ENCODE results near the gene TMEM117. TPM values are rescaled to one million over a fixed set of nuclear protein-coding genes. Genes with fewer than 3 reads are reported as not detected.

Gene TMEM117
- total RNA-seq, 2 experiments from 2014 or later, result 0.77 to 0.79 TPM

- POLR2A ChIA-PET, result no interaction called here
- Mint-ChIP-seq H3K4me1 (no peaks in the 10 kb centered on the region), H3K9me3 (no peaks in the 10 kb centered on the region), H3K27me3 (no peaks in the 10 kb centered on the region), H3K36me3 (ENCODE audit: low read depth) (no peaks in the 10 kb centered on the region), H3K27ac (no peak overlapping the region), H3K4me3 (no peak overlapping the region)
- CTCF ChIA-PET, result no interaction called here
- DNase-seq, result no peak
Observed at GRCh38 chr12:44307506-44308168, 471.8 kb downstream of the TMEM117 start.

DNA sequence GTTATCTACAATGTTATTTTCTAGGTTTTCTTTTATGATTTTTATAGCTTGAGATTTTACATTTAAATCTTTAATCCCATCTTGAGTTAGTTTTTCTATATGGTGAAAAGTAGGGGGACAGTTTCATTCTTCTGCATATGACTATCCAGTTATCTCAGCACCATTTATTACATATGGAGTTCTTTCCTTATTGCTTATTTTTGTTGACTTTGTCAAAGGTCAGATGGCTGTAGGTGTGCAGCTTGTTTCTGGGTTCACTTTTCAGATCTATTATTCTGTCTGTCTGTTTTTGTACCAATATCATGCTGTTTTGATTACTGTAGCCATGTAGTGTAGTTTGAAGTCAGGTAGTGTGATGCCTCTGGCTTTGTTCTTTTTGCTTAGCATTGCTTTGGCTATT, 477.3 kb downstream of the TMEM117 start:
- DNase-seq, result no peak
- H3K4me1 Mint-ChIP-seq, result no peaks in the 10 kb centered on the region
- no peak overlapping the region for H3K27ac Mint-ChIP-seq
- CTCF ChIA-PET, result no interaction called here
- POLR2A ChIA-PET, result no interaction called here
- no peaks in the 10 kb centered on the region for H3K36me3 Mint-ChIP-seq (ENCODE audit: low read depth)
- no peaks in the 10 kb centered on the region for H3K27me3 Mint-ChIP-seq
- no peaks in the 10 kb centered on the region for H3K9me3 Mint-ChIP-seq
- H3K4me3 Mint-ChIP-seq, result no peak overlapping the region

DNA sequence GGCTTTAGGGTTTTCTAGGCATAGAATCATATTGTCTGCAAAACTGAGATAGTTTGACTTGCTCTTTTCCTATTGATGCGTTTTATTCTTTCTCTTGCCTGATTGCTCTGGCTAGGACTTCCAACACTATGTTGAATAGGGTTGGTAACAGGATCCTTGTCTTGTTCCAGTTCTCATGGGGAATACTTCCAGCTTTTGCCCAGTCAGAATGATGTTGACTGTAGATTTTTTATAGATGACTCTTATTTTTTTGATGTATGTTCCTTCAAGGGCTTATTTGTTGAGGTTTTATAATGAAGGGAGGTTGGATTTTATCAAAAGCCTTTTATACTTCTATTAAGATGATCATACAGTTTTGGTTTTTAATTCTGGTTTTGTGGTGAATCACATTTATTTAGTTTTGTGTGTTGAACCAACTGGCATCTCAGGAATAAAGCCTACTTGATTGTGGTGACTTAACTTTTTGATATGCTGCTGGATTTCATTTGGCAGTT, 478.2 kb downstream of the TMEM117 start:
- ChIA-PET POLR2A (no interaction called here), CTCF (no interaction called here)
- no peaks in the 10 kb centered on the region for H3K9me3 Mint-ChIP-seq

DNA sequence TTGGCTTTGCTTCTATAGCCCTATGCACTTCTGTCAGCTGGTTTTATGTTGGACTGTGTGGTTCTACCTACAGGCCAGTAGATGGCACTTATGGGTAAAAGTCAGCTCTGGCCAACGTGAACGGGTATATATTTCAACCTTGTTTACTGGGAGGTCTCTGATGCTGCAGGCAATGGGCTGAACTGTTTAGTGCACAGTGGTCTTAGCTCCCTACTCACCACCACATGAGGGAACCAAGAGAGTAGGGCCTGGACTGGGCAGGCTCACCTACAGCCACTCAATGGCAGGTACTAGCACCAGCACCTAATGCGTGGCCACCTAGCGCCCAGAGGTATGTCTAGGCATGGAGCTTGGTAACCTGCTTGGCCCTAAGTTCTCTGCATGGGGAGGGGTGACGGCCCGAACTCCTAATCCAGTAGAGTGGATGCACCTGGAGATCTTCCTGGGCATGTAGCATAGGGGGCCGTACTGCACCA, 481.8 kb downstream of the TMEM117 start:
- DNase-seq, result peak; percentile 7
- no peak overlapping the region for H3K4me3 Mint-ChIP-seq
- no peaks in the 10 kb centered on the region for H3K36me3 Mint-ChIP-seq (ENCODE audit: low read depth)
- no peaks in the 10 kb centered on the region for H3K27me3 Mint-ChIP-seq
- ChIA-PET CTCF (interaction anchor here (0.5 to 1.6 kb wide), 2 partner anchors 16 to 1899 kb away, joined by 3 read pairs; no protein-coding TSS in a partner anchor), POLR2A (no interaction called here)
- no peak overlapping the region for H3K27ac Mint-ChIP-seq
- no peaks in the 10 kb centered on the region for H3K9me3 Mint-ChIP-seq
- H3K4me1 Mint-ChIP-seq, result no peaks in the 10 kb centered on the region

More for the DNA sequence above, 478.2 kb downstream of the TMEM117 start:
- Mint-ChIP-seq H3K4me1 (no peaks in the 10 kb centered on the region), H3K27me3 (no peaks in the 10 kb centered on the region), H3K36me3 (ENCODE audit: low read depth) (no peaks in the 10 kb centered on the region), H3K4me3 (no peak overlapping the region), H3K27ac (no peak overlapping the region)
- no peak for DNase-seq

DNA sequence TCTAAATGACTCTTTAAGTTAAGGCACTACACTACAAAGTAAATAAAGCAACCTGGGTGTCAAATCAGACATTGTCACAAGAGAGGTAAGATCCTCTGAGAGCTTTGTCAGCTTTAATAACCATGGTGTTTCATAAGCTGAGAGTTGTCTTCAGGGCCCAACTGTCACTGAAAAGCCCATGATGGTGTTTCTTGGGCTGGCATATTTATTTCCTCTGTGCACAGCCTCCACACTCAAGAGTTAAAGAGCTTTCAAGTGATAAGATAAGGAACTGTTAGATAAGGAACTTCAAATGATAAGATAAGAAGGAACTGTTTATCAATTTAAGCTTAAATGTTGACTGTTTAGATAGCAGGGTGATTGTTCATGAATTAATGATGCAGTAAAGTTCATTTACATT, 495.4 kb downstream of the TMEM117 start:
- Mint-ChIP-seq H3K4me3 (no peak overlapping the region), H3K9me3 (peaks cover 10% of the 10 kb centered on the region), H3K4me1 (no peaks in the 10 kb centered on the region), H3K27me3 (no peaks in the 10 kb centered on the region), H3K36me3 (ENCODE audit: low read depth) (no peaks in the 10 kb centered on the region), H3K27ac (no peak overlapping the region)
- CTCF ChIA-PET, result no interaction called here
- POLR2A ChIA-PET, result no interaction called here
- no peak for DNase-seq

GRCh38 chr12:44334347-44334746, 498.5 kb downstream of the TMEM117 start:
- no peaks in the 10 kb centered on the region for H3K27me3 Mint-ChIP-seq
- no peaks in the 10 kb centered on the region for H3K4me1 Mint-ChIP-seq
- peaks cover 10% of the 10 kb centered on the region for H3K9me3 Mint-ChIP-seq
- no peaks in the 10 kb centered on the region for H3K36me3 Mint-ChIP-seq (ENCODE audit: low read depth)
- ChIA-PET POLR2A (no interaction called here), CTCF (interaction anchor here (0.8 kb wide), 1 partner anchor 17 kb away, joined by 3 read pairs; no protein-coding TSS in a partner anchor)
- H3K27ac Mint-ChIP-seq, result no peak overlapping the region
- no peak overlapping the region for H3K4me3 Mint-ChIP-seq
- DNase-seq, result no peak

DNA sequence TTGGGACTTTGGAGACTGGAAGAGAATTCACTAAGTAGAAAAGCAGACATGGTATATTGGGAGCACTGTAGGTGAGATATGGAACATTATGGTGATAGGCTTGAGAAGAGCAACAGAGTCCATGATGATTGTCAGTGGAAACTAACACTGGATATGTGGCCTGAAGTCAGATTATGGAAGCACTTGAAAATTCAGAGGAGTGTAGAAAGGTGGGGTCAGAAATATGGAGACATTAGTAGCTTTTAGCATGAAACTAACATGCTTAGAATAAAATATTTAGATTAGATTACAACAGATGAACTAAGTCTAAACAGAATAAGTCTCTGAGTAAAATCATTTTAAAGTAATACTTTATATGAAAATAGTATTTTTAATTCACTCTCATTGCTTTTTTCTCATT, 499.1 kb downstream of the TMEM117 start:
- CTCF ChIA-PET, result no interaction called here
- H3K27me3 Mint-ChIP-seq, result no peaks in the 10 kb centered on the region

GRCh38 chr12:44336577-44336976, 500.7 kb downstream of the TMEM117 start:
- no peak overlapping the region for H3K4me3 Mint-ChIP-seq
- CTCF ChIA-PET, result interaction anchor here (1.3 kb wide), 1 partner anchor 9 kb away, joined by 3 read pairs; no protein-coding TSS in a partner anchor

More for the DNA sequence above, 499.1 kb downstream of the TMEM117 start:
- peaks cover 10% of the 10 kb centered on the region for H3K9me3 Mint-ChIP-seq
- H3K36me3 Mint-ChIP-seq (ENCODE audit: low read depth), result no peaks in the 10 kb centered on the region
- no peaks in the 10 kb centered on the region for H3K4me1 Mint-ChIP-seq
- DNase-seq, result no peak
- no peak overlapping the region for H3K4me3 Mint-ChIP-seq
- POLR2A ChIA-PET, result no interaction called here
- H3K27ac Mint-ChIP-seq, result no peak overlapping the region

DNA sequence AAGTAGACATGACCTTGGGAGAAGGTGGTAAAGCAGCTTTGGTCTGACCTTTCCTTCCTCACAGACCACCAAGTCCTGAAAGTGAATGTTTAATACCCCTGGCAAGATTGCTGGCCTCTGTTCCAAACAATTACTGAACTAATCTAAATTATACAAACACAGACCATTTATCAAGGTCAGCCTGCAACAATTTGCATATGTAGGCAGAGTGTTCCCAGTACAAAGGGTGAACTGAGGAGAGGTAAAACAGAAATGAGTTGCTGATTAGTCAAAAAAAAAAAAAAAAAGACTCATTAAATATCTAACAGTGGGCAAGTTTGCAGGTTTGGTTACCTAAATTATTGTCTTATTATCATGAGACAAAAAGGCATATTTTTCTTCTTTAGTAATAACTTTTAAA, 506.5 kb downstream of the TMEM117 start:
- Mint-ChIP-seq H3K9me3 (no peaks in the 10 kb centered on the region), H3K4me1 (peaks cover 3% of the 10 kb centered on the region), H3K36me3 (ENCODE audit: low read depth) (no peaks in the 10 kb centered on the region), H3K27ac (no peak overlapping the region), H3K27me3 (no peaks in the 10 kb centered on the region), H3K4me3 (no peak overlapping the region)
- DNase-seq, result no peak
- ChIA-PET POLR2A (no interaction called here), CTCF (interaction anchor here (0.6 kb wide), 1 partner anchor 220 kb away, joined by 3 read pairs; no protein-coding TSS in a partner anchor)

More at GRCh38 chr12:44336577-44336976, 500.7 kb downstream of the TMEM117 start:
- Mint-ChIP-seq H3K36me3 (ENCODE audit: low read depth) (no peaks in the 10 kb centered on the region), H3K4me1 (no peaks in the 10 kb centered on the region), H3K27ac (no peak overlapping the region), H3K9me3 (peaks cover 10% of the 10 kb centered on the region), H3K27me3 (no peaks in the 10 kb centered on the region)
- no peak for DNase-seq
- POLR2A ChIA-PET, result no interaction called here

GRCh38 chr12:44347145-44347544, 511.3 kb downstream of the TMEM117 start:
- POLR2A ChIA-PET, result no interaction called here

GRCh38 chr12:44357494-44357893, 521.6 kb downstream of the TMEM117 start:
- no peak for DNase-seq
- Mint-ChIP-seq H3K27ac (no peak overlapping the region), H3K4me1 (no peaks in the 10 kb centered on the region), H3K4me3 (no peak overlapping the region), H3K9me3 (no peaks in the 10 kb centered on the region), H3K36me3 (ENCODE audit: low read depth) (no peaks in the 10 kb centered on the region), H3K27me3 (no peaks in the 10 kb centered on the region)
- ChIA-PET CTCF (no interaction called here), POLR2A (no interaction called here)

More at GRCh38 chr12:44347145-44347544, 511.3 kb downstream of the TMEM117 start:
- H3K9me3 Mint-ChIP-seq, result no peaks in the 10 kb centered on the region
- no peaks in the 10 kb centered on the region for H3K36me3 Mint-ChIP-seq (ENCODE audit: low read depth)
- CTCF ChIA-PET, result no interaction called here
- peaks cover 3% of the 10 kb centered on the region for H3K4me1 Mint-ChIP-seq
- no peaks in the 10 kb centered on the region for H3K27me3 Mint-ChIP-seq
- H3K27ac Mint-ChIP-seq, result no peak overlapping the region
- DNase-seq, result no peak
- H3K4me3 Mint-ChIP-seq, result no peak overlapping the region

DNA sequence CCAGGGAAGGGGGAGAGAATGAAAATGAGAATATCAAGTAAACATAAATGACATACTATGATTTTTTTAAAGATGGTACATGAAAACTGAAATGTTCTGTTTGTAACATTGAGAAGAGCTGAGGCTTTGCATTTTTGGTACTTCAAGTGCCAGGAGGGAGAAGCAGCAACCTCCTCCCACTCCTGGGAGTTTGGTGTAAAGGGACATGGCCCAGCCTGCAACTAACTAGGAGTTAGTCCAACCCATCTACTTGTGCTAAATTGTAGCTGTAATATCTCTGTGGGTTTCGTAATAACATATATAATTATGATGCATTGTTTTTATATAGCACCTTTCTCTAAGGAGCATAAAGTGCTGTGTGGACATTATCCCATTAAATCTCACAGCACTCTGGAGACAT, 522.8 kb downstream of the TMEM117 start:
- Mint-ChIP-seq H3K9me3 (no peaks in the 10 kb centered on the region), H3K36me3 (ENCODE audit: low read depth) (no peaks in the 10 kb centered on the region), H3K4me1 (no peaks in the 10 kb centered on the region), H3K27me3 (no peaks in the 10 kb centered on the region), H3K4me3 (no peak overlapping the region), H3K27ac (no peak overlapping the region)
- ChIA-PET POLR2A (no interaction called here), CTCF (no interaction called here)
- no peak for DNase-seq

- CTCF ChIA-PET, result no interaction called here
- no peaks in the 10 kb centered on the region for H3K27me3 Mint-ChIP-seq
- no peaks in the 10 kb centered on the region for H3K36me3 Mint-ChIP-seq (ENCODE audit: low read depth)
- no peak overlapping the region for H3K4me3 Mint-ChIP-seq
- DNase-seq, result no peak
- H3K4me1 Mint-ChIP-seq, result no peaks in the 10 kb centered on the region
- no peaks in the 10 kb centered on the region for H3K9me3 Mint-ChIP-seq
- POLR2A ChIA-PET, result no interaction called here
- H3K27ac Mint-ChIP-seq, result no peak overlapping the region
Observed at GRCh38 chr12:44362947-44363346, 527.1 kb downstream of the TMEM117 start.

GRCh38 chr12:44367136-44367535, 531.3 kb downstream of the TMEM117 start:
- Mint-ChIP-seq H3K27ac (no peak overlapping the region), H3K36me3 (ENCODE audit: low read depth) (no peaks in the 10 kb centered on the region), H3K9me3 (no peaks in the 10 kb centered on the region), H3K4me3 (no peak overlapping the region), H3K27me3 (no peaks in the 10 kb centered on the region), H3K4me1 (no peaks in the 10 kb centered on the region)
- POLR2A ChIA-PET, result no interaction called here
- no peak for DNase-seq
- CTCF ChIA-PET, result no interaction called here

Data from activated CD4-positive, alpha-beta T cell treated with anti-CD3 and anti-CD28 coated beads, Interleukin-2, amount 10 ng/mL, durations not matched to agents 7 days and 5 days (primary cell).